HG03378 (cell line): ENCODE data around the gene LYPD4.

Experiments used
- ATAC-seq: cut with Tn5 transposase; IDR thresholded peaks from one replicate; pipeline ENCODE4 v1.9.1; 2021; ENCODE audit warnings: mild to moderate bottlenecking, moderate library complexity; ENCODE audit not compliant: unreplicated experiment

LYPD4 gene, protein sequence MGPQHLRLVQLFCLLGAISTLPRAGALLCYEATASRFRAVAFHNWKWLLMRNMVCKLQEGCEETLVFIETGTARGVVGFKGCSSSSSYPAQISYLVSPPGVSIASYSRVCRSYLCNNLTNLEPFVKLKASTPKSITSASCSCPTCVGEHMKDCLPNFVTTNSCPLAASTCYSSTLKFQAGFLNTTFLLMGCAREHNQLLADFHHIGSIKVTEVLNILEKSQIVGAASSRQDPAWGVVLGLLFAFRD

DNA sequence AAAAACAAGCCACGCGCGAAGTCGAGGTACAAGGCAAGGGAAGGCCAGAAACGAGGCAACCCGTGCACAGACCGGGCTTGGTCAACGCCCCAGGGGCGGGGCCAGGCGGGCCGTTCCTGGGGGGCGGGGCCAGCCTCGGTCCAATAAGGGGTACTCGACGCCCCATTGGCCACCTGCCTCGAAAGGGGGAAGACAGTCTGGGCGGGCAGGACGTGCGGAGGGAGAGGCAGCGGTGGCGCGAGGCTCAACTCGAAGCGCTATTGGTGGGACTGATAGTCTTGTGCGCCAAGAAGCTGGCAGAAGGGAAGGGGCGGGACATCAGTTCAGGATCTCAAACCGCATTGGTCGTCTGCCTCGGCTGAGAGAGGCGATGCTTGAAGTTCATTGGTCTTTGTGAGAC is at the start of gene LYPD4:
LYPD4 (minus strand) TSS at position 83 of the 400 bp plus-strand sequence. CDS start 5,398 bp downstream, outside the sequence.
- ATAC-seq = no peak

DNA sequence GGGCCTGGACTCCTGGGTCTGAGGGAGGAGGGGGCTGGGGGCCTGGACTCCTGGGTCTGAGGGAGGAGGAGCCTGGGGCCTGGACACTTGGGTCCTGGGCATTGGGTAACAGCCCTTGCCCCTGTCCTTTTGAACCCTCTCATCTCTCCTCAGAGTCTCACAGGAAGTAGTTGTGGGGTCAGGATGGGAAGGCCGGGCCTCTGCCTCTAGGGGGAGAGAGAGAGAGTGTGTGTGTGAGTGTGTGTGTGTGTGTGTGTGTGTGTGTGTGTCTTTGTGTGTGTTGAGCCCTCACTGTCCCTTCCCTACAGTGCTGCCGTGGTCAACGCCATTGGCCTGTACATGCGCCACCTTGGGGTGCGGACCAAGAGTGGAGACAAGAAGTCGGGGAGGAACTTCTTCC is 49.4 kb upstream of the LYPD4 start:
- ATAC-seq = no peak

DNA sequence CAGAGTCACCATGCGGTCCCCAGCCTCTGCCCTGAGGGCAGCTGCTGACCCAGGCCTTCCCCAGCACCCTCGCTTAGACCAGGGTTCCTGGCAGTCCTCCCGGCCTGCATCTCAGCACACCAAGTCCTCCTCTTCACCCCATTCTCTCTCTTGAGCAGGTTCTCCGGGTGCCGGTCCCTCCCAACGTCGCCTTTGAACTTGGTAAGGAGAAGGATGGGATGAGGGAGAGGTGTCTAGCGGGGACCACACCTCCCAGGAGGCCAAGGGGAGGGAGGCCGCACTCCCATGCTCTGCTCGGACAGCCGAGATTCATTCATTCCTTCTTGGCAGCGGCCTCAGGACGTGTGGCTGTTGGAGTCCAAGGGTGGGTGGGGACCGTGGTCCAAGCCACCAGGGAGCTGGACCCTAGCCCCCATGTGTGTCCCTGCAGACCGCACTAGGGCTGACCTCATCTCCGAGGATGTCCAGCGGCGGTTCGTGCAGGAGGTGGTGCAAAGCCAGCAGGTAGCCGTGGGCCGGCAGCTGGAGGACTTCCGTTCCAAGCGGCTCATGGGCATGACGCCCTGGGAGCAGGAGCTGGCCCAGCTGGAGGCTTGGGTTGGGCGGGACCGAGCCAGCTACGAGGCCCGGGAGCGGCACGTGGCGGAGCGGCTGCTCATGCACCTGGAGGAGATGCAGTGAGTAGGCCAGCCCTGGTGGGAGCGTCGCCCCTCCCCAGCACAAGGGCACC is 47.9 kb upstream of the LYPD4 start:
- ATAC-seq = no peak

DNA sequence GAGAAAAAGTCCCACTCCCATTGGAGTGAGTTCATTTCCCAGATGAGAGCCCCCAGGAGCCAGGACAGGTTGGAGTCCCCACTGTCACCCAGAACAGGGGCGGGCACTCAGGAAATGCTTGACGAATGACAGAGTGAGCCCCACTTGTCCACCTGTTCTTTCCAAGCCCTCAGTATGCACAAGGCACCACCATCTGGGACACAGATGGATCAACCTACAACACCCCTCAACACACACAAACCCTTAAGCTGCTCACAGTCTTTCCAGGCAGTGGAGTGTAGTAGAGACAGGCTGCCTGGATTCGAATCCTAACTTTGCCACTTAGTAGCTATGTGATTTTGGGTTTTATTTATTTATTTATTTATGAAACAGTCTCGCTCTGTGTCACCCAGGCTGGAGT is 46.5 kb upstream of the LYPD4 start:
- ATAC-seq = no peak

DNA sequence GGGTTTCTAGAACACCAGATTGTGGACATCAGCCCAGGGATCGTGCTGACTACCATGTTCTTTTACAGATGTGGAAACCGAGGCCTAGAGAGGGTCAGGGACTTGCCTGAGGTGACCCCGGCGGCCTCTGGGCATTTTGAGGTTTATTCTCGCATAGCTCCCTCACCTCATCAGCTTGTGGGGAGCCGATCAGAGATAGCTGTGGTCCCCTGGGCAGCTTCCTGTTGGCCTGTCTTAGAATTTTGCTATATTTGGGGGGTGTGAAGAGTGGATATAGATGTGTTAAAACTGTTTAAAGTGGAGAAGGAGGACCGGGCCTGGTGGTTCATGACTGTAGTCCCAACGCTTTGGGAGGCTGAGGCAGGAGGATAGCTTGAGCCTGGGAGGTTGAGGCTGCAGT is 45.4 kb upstream of the LYPD4 start:
- ATAC-seq = no peak

DNA sequence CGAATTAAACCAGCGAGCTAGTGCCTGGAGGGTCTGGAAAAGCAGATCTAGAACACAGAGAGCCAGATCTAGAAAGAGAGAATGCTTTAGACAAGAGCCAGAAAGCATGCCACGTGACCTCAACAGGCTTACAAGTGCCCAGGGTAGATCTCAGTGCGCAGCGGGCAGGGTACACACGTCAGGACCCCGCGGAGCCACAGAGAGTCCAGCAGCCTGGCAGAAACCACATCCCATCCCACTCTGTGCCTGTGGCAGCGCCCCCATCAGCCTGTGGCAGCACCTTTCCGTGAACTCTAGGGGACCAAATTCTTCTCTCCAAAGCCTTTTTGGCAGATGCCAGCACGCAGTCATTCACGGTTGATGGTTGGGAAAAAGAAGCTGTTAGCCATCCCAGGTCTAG is 44.4 kb upstream of the LYPD4 start:
- ATAC-seq = no peak

DNA sequence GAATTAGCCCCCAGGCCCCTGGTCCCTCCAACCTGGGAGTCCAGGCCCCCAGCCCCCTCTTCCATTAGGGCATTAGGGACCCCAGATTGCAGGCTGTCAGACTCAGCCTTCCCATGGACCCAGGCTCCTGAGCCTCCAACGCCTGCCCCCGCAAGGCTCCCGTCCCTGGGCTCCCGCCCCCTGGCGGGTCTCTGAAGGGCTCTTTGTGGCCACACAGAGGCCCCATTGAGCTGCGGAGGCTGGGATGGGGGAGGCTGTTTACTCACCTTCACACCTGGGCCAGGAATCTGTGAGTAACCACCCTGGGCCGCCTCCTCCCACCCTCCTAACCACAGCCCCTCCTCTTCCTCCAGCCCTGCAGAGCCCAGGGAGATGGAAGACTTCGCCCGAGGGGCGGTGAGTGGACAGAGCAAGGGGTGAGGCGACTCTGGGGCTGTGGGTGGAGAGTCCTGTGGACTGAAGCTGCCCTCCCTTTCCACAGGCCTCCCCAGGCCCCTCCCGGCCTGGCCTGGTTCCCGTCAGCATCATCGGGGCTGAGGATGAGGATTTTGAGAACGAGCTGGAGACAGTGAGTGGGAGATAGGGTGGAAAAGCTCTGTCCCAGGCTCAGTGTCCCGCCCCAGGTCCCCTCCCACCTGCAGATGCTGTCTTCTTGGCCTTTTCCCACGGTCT is 43.4 kb upstream of the LYPD4 start:
- ATAC-seq = no peak

DNA sequence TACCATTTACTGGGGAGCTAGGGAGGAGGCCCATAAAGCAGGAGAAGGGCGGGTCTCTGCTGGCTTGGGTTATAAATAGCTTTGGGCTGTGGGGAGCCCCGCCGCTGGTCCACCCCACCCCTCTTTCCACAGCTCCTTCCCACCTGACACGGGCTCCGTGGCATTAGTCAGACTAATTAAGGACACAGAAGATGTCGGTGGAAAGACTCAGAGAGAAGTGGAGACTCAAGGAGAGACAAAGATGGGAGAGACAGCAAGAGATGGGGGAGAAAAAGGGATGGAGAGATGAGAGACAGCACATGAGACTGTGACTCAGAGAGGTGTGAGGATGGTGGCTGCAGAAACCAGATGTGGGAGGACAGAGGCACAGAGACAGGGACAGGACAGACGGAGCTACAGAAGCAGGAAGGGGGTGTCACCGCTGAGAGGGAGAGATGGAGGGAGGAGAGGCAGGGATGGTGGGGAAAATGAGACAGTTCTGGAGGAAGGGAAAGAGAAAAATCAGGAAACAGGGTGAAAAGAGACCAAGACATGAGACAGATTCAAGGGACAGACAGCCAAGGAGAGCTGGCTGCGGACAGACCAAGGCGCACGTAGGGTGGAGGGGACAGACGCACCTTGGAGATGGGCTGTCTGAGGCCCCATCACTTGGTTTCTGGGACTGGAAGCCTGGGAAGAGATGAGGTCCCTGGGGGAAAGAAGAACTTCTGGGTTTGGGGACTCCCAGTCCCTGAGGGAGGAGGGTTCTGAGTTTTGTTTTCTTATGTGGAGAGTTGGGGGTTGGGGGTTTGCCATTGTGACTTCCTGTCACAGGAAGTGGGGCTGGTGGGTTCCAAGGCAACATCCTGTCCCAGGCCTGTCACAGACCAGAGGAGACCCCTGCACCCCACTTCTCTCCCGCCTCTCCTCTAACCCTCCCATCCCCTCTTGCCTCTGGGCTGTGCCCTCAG is 42.6 kb upstream of the LYPD4 start:
- ATAC-seq = no peak

DNA sequence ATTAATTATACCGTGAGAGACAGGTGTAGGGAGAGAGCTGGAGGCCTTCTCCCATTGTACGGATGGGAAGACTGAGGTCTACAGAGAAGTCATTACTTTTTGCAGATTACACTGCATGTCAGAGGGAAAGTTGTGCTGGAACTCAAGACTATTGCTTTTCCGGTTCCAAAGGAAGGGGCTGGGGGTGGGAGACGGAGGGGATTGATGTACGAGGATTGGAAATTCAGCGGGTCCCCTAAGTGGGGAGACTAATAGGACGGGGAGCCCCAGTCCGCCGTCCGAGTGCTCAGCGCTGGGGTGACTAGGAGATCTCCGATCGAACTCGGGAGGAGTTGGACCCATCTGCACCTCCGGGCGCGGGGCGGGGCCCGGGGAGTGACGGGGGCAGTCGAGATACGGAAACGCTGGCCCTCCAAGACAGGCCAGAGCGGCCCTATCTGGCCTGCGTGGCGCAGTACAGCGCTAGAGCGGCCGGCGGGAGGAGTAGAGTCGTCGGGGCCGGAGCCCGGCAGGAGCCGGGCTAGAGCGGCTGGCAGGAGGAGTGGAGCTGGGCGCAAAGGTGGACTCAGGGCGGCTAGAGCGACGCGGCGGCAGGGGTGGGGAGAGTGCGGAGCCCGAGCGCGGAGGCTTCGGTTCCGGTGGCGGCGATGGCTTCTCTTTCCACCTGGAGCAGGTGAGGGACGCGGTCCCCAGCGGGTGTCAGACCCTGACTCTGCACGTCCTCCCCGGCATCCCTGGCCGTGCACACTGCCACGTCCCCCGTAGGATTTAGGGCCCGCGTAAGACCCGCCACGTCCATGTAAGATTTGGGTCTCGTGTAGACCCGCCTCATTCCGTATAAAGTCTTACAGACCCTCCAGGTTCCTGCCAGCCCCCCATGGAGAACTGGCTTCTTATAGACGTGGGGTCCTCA is 39.6 kb upstream of the LYPD4 start:
- ATAC-seq = peak; percentile 51

DNA sequence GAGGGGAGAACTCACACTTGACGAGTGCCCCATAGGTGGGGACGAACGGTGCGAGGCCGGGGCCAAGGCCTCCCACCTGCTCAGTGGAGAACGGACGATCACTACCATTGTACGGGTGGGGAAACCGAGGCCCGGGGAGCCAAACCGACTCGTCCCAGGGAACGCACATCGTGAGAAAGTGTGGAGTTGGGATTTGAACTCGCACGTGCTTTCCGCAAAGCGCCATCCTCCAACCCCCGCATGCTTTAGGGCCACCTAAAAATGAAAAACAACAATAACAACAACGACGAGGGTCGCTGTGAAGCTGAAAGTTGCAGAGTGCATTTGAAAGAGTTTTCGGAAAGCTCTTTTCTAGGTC is 39.0 kb upstream of the LYPD4 start:
- ATAC-seq = no peak

DNA sequence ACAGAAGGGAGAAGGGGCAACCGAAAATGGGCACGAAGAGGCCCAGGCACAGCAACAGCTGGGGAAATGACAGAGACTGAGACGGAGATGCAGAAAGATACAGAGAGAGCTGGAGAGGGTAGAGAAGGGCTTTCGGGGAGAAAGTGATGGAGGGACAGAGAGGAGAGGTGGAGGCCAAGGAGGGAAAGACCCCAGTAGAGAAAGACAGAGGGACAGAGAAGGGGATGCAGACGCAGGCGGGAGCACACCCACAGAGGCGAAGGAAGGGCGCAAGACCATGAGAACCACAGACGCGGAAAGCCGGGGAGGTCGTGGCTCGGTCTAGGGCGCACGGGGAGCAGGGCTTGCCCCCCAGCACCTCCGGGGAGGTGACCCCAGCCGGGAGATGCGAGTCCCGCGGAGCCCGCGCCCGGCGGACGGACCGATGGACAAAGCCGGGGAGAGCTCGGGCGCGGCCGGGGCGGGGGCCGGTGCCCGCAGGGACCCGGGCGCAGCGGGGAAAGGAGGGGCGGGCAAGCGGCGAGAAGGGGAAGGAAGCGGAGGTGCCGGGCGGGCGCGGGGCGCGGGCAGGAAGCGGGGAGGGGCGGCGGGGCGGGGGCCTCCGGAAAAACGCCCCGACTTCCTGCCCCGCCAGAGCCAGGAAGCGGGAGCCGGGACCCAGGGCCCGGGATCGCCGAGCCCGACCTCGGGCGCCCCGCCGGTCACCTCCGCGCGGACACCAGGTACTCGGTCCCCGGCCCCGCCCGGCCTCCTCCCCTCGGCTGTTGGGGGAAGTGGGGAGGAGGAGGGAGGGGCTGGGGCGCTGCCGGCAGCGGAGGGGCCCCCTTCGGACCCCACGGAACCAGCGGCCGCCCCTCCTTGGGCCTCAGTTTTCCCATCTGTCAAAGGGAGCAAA is 38.3 kb upstream of the LYPD4 start, which contains the start of gene ARHGEF1:
ARHGEF1 (plus strand) TSS at position 617 of the 895 bp plus-strand sequence. CDS start 4,899 bp downstream, outside the sequence.
- no peak for ATAC-seq

DNA sequence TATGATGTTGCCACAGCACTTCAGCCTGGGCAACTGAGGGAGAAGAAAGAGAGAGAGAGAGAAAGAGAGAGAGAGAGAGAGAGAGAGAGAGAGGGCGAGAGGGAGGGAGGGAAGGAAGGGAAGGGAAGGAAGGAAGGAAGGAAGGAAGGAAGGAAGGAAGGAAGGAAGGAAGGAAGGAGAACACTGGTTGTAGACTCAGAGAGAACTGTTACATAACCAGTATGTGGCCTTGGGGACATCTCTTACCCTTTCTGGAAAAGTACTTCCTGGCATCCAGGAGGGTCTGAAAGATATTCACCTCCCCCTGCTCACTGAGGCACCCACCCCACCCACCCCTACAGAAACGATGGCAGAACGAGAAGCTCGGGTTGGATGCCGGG is 35.8 kb upstream of the LYPD4 start:
- no peak for ATAC-seq

DNA sequence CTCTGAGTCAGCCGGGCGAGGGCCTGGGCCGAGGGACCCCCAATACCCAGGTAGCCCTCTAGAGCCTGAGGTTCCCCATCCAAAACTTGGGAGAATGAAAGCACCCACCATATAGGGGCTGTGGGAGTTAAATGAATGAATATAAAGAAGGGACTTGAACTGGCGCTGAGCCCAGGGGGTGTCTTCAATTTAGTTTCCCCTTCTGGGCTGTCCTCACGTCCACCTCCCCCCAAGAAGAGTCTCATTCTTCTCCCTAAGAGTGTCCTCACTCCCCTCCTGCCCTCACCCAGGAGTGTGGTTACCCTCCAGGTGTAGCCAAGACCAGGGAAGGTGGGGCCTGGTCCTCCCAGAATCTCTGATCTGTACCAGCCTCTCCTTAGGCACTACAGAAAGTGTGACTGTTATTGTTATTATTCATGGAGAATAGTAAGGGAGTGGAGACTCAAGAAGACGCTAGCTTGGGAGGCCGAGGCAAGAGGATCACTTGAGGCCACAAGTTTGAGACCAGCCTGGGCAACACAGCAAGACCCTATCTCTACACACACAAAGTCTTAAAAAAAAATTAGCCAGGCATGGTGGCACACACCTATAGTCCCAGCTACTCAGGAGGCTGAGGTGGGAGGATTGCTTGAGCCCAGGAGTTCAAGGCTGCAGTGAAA is 35.3 kb upstream of the LYPD4 start:
- no peak for ATAC-seq

DNA sequence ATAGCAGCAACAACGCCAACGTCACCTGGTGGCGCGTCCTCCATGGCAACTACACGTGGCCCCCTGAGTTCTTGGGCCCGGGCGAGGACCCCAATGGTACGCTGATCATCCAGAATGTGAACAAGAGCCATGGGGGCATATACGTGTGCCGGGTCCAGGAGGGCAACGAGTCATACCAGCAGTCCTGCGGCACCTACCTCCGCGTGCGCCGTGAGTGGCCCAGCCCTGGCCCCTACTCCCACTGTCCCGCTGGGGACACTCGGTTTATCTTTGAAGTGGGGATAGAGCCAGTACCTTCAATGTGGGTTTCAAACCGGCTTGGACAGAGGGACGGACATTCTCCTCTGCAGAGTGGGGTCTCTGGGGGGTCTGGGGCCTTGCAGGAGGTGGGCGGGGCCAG is 34.6 kb upstream of the LYPD4 start:
- ATAC-seq = no peak

DNA sequence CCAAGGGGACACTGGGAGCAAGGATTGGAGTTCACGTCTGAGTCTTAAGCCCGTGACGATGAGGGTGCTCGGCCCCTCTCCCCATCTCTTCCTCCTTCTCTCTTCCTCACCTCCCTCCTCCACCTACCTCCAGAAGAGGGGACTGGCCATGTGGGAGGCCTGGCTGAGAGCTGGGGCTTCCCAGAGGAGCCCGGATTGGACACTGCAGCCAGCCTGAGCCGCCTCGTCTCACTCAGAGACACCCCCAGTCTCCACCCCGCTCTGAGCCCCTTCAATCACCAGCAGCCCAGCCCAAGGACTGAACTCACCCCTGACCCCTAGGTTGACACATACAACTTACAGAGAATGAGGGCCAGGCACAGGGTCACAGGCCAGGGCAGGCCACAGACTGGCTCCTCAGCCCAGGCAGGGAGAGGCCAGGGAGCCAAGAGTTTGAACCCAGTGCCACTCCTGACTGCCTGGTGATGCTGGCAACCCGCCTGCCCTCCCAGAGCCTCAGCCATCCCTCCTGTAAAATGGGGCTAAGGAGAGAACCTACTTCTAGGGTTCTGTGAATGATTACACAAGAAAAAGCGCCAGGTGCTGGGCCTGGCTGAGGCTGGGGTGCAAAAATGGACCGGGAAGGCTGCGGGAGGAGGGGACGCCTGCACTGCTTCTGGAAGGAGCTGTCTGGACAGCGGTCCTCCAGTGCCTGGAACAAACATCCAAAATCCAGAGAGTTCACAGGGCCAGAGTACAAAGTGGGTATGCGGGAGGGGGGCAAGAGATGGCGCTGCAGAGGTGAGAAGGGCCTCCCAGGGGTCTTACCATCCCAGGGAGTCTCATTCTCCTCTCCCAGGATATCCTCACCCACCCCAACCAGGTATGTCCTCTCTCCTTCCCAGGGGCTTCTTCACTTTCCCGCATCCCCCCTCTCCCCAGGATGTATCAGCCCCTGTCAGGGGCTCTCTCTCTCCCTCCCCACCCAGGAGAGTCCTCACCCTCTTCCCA is 33.7 kb upstream of the LYPD4 start:
- no peak for ATAC-seq

DNA sequence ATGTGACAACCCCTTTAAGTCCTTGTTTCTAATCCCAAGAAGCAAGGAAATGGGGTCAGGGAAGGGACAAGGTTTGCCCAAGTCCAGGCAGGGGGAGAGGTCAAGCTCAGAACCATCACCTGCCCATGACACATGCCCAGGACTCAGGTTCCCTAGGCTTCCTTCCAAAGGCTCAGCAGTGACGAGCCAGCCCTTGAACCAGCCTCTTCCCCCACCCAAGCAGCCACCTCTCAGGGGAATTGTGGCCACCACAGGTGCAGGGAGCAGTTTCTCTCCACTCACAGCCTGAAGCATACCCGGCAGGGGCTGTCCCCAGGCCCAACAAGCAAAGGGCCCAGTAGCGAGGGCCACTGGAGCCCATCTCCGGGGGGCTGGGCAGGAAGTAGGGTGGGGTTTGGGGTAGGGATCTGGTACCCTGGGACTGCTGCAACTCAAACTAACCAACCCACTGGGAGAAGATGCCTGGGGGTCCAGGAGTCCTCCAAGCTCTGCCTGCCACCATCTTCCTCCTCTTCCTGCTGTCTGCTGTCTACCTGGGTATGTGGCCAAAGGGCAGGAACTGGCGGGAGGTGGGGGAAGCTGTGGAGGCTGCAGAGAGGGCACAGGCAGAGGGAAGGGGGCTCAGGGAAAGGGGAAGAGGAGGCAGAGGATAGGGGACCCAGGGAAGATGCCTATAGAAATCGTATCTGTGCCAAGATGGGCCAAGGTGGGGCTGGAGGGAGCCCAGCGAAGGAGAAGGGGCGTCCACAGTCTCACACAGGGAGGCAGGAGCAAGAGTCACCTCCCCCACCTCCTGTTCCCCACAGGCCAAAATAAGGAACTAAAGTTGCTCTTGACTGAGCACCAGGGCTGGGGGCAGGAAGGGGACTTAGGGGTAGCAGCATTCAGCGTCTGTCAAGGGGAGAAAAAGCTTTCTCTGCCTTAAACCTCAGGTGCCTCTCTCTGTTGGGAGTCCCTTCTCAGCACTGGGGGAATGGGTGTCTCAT is 32.7 kb upstream of the LYPD4 start, which contains the start of gene CD79A:
CD79A (plus strand) TSS at position 433 of the 986 bp plus-strand sequence; CDS start at position 459, 26 bp downstream.
- ATAC-seq = peak; percentile 55
